Activated T-cell treated with anti-CD3 and anti-CD28 coated beads, Interleukin-2, amount 50 U/mL, for 24 hours (primary cell): ENCODE measurements around the gene WDPCP.
"Not testable (repeated sequence)": the region's sequence is repeated elsewhere in the genome, so short reads cannot be mapped to it uniquely, and the experiment has no call there.

Source experiments
- DNase-seq: peaks from one replicate; pipeline ENCODE4 v3.0.0-alpha.2; 2020
- H3K27ac Mint-ChIP-seq: 2 replicates; pipeline ENCODE4 v1.8.0; 2020; ENCODE audit warnings: mild to moderate bottlenecking, mixed read lengths
- H3K27me3 Mint-ChIP-seq: 2 replicates; pipeline ENCODE4 v1.8.0; 2020; ENCODE audit warnings: mixed read lengths
- H3K36me3 Mint-ChIP-seq: 2 replicates; pipeline ENCODE4 v1.8.0; 2020; ENCODE audit warnings: low read depth, mixed read lengths
- H3K4me1 Mint-ChIP-seq: 2 replicates; pipeline ENCODE4 v1.8.0; 2020; ENCODE audit warnings: low read depth, mixed read lengths
- H3K4me3 Mint-ChIP-seq: 2 replicates; pipeline ENCODE4 v1.8.0; 2020; ENCODE audit warnings: mild to moderate bottlenecking, moderate library complexity, mixed read lengths
- H3K9me3 Mint-ChIP-seq: 2 replicates; pipeline ENCODE4 v1.8.0; 2020; ENCODE audit warnings: mixed read lengths

Gene WDPCP

DNA sequence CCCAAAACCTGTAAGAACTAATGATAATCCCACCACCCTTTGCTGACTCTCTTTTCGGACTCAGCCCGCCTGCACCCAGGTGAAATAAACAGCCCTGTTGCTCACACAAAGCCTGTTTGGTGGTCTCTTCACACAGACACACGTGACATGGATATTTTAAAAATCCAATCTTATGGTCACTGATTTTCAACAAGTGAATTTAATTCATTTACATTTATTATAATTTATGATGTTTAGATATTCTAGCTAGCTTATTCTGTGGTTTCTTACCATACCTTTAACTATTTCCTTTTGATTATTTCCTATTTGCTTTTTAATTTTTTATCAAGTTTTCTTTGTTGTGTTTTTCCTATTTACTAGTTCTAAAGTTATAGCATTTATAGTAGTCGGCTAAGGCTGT, 301.8 kb downstream of the WDPCP start:
- peaks cover 51% of the 10 kb centered on the region for H3K9me3 Mint-ChIP-seq
- not testable (repeated sequence) for H3K27me3 Mint-ChIP-seq, H3K4me3 Mint-ChIP-seq, DNase-seq, H3K4me1 Mint-ChIP-seq, H3K27ac Mint-ChIP-seq
- peaks cover 27% of the 10 kb centered on the region for H3K36me3 Mint-ChIP-seq

DNA sequence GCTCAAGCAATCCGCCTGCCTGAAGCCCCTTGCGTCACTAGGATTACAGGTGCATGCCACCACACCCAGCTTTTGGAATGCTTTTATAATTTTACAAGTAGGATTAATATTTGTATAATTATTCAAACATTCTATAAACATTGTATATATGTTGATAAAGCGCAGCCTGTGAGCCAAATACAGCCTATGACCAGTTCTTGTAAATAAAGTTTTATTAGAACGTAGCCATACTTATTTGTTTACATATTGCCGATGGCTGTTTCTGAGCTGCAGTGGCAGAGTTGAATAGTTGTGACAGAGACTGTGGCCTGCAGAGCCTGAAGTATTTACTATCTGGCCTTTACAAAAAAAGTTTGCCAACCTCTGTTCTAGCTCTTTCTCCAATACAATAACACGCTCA, 305.0 kb downstream of the WDPCP start:
- H3K9me3 Mint-ChIP-seq: peaks cover 64% of the 10 kb centered on the region
- no peaks in the 10 kb centered on the region for H3K4me1 Mint-ChIP-seq
- no peak for DNase-seq
- H3K27ac Mint-ChIP-seq: no peak overlapping the region
- no peak overlapping the region for H3K4me3 Mint-ChIP-seq
- H3K27me3 Mint-ChIP-seq: no peaks in the 10 kb centered on the region
- peaks cover 29% of the 10 kb centered on the region for H3K36me3 Mint-ChIP-seq

DNA sequence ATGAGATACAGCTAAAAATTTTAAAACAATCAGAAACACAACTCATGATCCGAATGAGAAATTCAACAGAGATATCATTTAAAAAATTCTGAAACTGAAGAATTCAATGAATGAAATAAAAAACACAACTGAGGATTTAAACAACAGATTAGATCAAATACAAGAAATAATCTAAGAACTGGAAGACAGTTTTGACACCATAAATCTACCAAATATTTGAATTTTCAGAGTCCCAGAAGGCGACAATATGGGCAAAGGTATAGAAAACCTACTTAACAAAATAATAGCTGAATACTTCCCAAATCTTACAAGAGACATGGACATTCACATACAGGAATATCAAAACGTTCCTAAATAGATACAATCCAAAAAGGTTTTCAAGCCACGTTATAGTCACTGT, 315.7 kb downstream of the WDPCP start:
- H3K36me3 Mint-ChIP-seq: peaks cover 37% of the 10 kb centered on the region
- H3K27me3 Mint-ChIP-seq: no peaks in the 10 kb centered on the region
- DNase-seq: no peak
- H3K9me3 Mint-ChIP-seq: peaks cover 55% of the 10 kb centered on the region
- H3K4me3 Mint-ChIP-seq: no peak overlapping the region
- no peak overlapping the region for H3K27ac Mint-ChIP-seq
- H3K4me1 Mint-ChIP-seq: no peaks in the 10 kb centered on the region

GRCh38 chr2:63270717-63271116, 317.6 kb downstream of the WDPCP start:
- peaks cover 46% of the 10 kb centered on the region for H3K9me3 Mint-ChIP-seq
- no peak for DNase-seq
- H3K36me3 Mint-ChIP-seq: peaks cover 28% of the 10 kb centered on the region
- H3K4me3 Mint-ChIP-seq: no peak overlapping the region
- H3K4me1 Mint-ChIP-seq: no peaks in the 10 kb centered on the region
- no peaks in the 10 kb centered on the region for H3K27me3 Mint-ChIP-seq
- no peak overlapping the region for H3K27ac Mint-ChIP-seq

GRCh38 chr2:63268946-63269345, 319.3 kb downstream of the WDPCP start:
- no peak for DNase-seq
- H3K4me1 Mint-ChIP-seq: no peaks in the 10 kb centered on the region
- H3K27ac Mint-ChIP-seq: no peak overlapping the region
- no peaks in the 10 kb centered on the region for H3K27me3 Mint-ChIP-seq
- H3K4me3 Mint-ChIP-seq: no peak overlapping the region
- peaks cover 37% of the 10 kb centered on the region for H3K9me3 Mint-ChIP-seq
- peaks cover 18% of the 10 kb centered on the region for H3K36me3 Mint-ChIP-seq

DNA sequence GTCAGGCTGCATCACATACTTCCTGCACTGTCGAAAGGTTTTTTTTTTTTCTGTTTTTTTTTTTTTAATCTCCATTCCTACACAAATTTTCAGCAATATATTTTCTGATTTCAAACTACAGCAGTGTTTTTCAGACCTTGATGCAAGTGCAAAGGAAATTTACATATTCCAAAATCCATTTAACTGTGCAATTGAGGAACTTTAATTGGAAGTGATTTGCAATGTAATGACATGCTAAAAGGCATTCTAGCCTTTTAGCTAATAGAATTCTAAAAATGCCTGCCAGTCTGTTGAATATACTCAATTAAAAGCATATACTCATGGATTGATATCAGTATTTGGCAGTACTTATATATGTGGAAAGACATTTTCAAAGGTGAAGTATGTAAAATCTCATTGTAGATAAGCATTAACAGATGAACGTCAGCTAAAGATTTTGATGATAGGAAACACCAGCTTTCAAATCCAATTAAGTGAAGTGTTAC, 327.1 kb downstream of the WDPCP start:
- Mint-ChIP-seq H3K27me3 (no peaks in the 10 kb centered on the region), H3K4me3 (no peak overlapping the region), H3K36me3 (peaks cover 2% of the 10 kb centered on the region), H3K9me3 (peaks cover 6% of the 10 kb centered on the region), H3K27ac (no peak overlapping the region), H3K4me1 (peaks cover 9% of the 10 kb centered on the region)
- DNase-seq: no peak

GRCh38 chr2:63257473-63257872, 330.8 kb downstream of the WDPCP start:
- no peak for DNase-seq
- Mint-ChIP-seq H3K9me3 (peaks cover 8% of the 10 kb centered on the region), H3K36me3 (peaks cover 14% of the 10 kb centered on the region), H3K4me1 (peaks cover 9% of the 10 kb centered on the region), H3K27me3 (no peaks in the 10 kb centered on the region), H3K4me3 (no peak overlapping the region), H3K27ac (no peak overlapping the region)

DNA sequence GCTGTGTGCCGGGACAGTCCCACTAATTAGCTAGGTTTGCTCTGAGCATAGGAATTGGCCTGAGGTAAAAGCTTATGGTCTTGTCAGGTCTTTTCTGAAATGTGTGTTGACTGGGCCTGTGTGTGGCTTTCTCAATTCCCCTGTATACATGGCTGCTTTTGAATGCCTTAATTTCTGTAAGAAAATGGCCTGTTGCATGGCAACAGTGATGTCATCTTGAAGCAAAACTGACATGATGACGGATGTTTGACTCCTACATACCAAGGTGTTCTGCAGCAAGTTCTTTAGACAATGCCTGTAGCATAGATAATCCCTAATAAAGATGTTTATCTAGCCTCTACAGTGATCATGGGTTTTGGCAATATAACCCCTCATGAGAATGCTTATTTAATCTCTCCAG, 339.1 kb downstream of the WDPCP start:
- no peak for DNase-seq
- Mint-ChIP-seq H3K27me3 (no peaks in the 10 kb centered on the region), H3K36me3 (peaks cover 32% of the 10 kb centered on the region), H3K4me1 (no peaks in the 10 kb centered on the region), H3K9me3 (peaks cover 29% of the 10 kb centered on the region), H3K4me3 (no peak overlapping the region), H3K27ac (no peak overlapping the region)

- no peaks in the 10 kb centered on the region for H3K27me3 Mint-ChIP-seq
- H3K4me1 Mint-ChIP-seq: no peaks in the 10 kb centered on the region
- H3K27ac Mint-ChIP-seq: no peak overlapping the region
- no peak for DNase-seq
- H3K9me3 Mint-ChIP-seq: peaks cover 7% of the 10 kb centered on the region
- no peak overlapping the region for H3K4me3 Mint-ChIP-seq
- H3K36me3 Mint-ChIP-seq: peaks cover 8% of the 10 kb centered on the region
These were observed 345.5 kb downstream of the WDPCP start for GRCh38 chr2:63242747-63243146.

- Mint-ChIP-seq H3K27ac (no peak overlapping the region), H3K4me1 (no peaks in the 10 kb centered on the region), H3K9me3 (peaks cover 17% of the 10 kb centered on the region), H3K27me3 (no peaks in the 10 kb centered on the region), H3K4me3 (no peak overlapping the region), H3K36me3 (peaks cover 7% of the 10 kb centered on the region)
- no peak for DNase-seq
These were observed 362.2 kb downstream of the WDPCP start for GRCh38 chr2:63225964-63226686.

- H3K36me3 Mint-ChIP-seq: peaks cover 7% of the 10 kb centered on the region
- no peak overlapping the region for H3K27ac Mint-ChIP-seq
- no peak overlapping the region for H3K4me3 Mint-ChIP-seq
- no peak for DNase-seq
- peaks cover 41% of the 10 kb centered on the region for H3K9me3 Mint-ChIP-seq
- H3K4me1 Mint-ChIP-seq: no peaks in the 10 kb centered on the region
- no peaks in the 10 kb centered on the region for H3K27me3 Mint-ChIP-seq
These were observed 369.3 kb downstream of the WDPCP start for GRCh38 chr2:63218800-63219526.

DNA sequence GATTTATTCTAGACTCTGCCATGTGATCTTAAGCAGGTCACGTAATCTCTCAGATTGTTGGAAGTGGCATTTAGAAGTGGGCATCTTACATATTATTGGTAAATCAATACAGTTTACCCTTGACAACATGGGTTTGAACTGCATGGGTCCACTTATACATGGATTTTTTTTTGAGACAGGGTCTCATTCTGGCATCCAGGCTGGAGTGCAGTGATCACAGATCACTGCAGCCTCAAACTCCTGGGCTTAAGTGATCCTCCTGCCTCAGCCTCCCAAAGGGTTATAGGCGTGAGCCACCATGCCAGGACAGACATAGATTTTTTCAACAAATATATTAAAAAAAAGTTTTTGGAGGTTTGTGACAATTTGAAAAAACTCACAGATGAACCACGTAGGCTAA, 393.0 kb downstream of the WDPCP start:
- no peak overlapping the region for H3K27ac Mint-ChIP-seq
- H3K27me3 Mint-ChIP-seq: no peaks in the 10 kb centered on the region
- no peak for DNase-seq
- H3K9me3 Mint-ChIP-seq: peaks cover 2% of the 10 kb centered on the region
- no peaks in the 10 kb centered on the region for H3K4me1 Mint-ChIP-seq
- H3K4me3 Mint-ChIP-seq: no peak overlapping the region
- H3K36me3 Mint-ChIP-seq: peaks cover 14% of the 10 kb centered on the region

GRCh38 chr2:63194175-63194574, 394.1 kb downstream of the WDPCP start:
- Mint-ChIP-seq H3K27me3 (no peaks in the 10 kb centered on the region), H3K4me1 (no peaks in the 10 kb centered on the region), H3K27ac (no peak overlapping the region), H3K36me3 (peaks cover 19% of the 10 kb centered on the region), H3K4me3 (no peak overlapping the region), H3K9me3 (peaks cover 9% of the 10 kb centered on the region)
- no peak for DNase-seq

- Mint-ChIP-seq H3K36me3 (peaks cover 23% of the 10 kb centered on the region), H3K4me3 (no peak overlapping the region), H3K9me3 (peaks cover 17% of the 10 kb centered on the region), H3K27ac (no peak overlapping the region), H3K27me3 (no peaks in the 10 kb centered on the region), H3K4me1 (no peaks in the 10 kb centered on the region)
- no peak for DNase-seq
These were observed 395.1 kb downstream of the WDPCP start for GRCh38 chr2:63192889-63193774.
